ENCODE data around the gene SNAPIN. TPM values are rescaled to one million over a fixed set of nuclear protein-coding genes. Genes with fewer than 3 reads are reported as not detected.
"Not testable (repeated sequence)": the region's sequence is repeated elsewhere in the genome, so short reads cannot be mapped to it uniquely, and the experiment has no call there.

The SNAPIN gene
- total and polyA plus RNA-seq, 8 donors, result 7.5 to 27.3 (median 12.5) TPM

GRCh38 chr1:153661111-153661708 is 2.7 kb downstream of the SNAPIN start:
- FAIRE-seq (no peak), ATAC-seq (no peak), DNase-seq (no peak)
- intact Hi-C loops (cut with DNase I), result no loop called here
- Histone ChIP-seq H3K36me3 (peaks cover 10 to 53% (median 34%) of the 10 kb centered on the region in 3 donors), H3K27me3 (no peaks in the 10 kb centered on the region), H3K27ac (no peak overlapping the region), H3K4me1 (peaks cover 0 to 9% (median 6%) of the 10 kb centered on the region in 3 donors), H3K4me3 (no peak overlapping the region), H3K9me3 (no peaks in the 10 kb centered on the region)
- no peak for TF ChIP-seq CTCF (IDR thresholded peaks at IDR 0.05)
- WGBS, 2 donors, result 68 to 69% methylated on average over 9 of the region's 9 CpGs

GRCh38 chr1:153662269-153662668 is 3.8 kb downstream of the SNAPIN start:
- peaks cover 0 to 9% (median 6%) of the 10 kb centered on the region in 3 donors for H3K4me1 ChIP-seq
- H3K4me3 ChIP-seq, result no peak overlapping the region
- FAIRE-seq, result no peak
- TF ChIP-seq CTCF (IDR thresholded peaks at IDR 0.05), result no peak
- H3K27ac ChIP-seq, result no peak overlapping the region
- H3K27me3 ChIP-seq, result no peaks in the 10 kb centered on the region
- no peak for ATAC-seq
- WGBS, 2 donors, result 47 to 53% methylated on average over 2 of the region's 2 CpGs
- no peak for DNase-seq
- H3K36me3 ChIP-seq, result peaks cover 14 to 64% (median 43%) of the 10 kb centered on the region in 3 donors
- intact Hi-C loops (cut with DNase I), result no loop called here
- H3K9me3 ChIP-seq, result no peaks in the 10 kb centered on the region

GRCh38 chr1:153663211-153663610 is 4.7 kb downstream of the SNAPIN start:
- Histone ChIP-seq H3K9me3 (no peaks in the 10 kb centered on the region), H3K36me3 (peaks cover 15 to 70% (median 53%) of the 10 kb centered on the region in 3 donors), H3K4me1 (peaks cover 0 to 12% (median 6%) of the 10 kb centered on the region in 3 donors), H3K27ac (no peak overlapping the region), H3K27me3 (no peaks in the 10 kb centered on the region), H3K4me3 (no peak overlapping the region)
- DNase-seq, result no peak
- WGBS, 2 donors, result 84 to 86% methylated on average over 5 of the region's 5 CpGs
- ATAC-seq, result no peak
- TF ChIP-seq CTCF (IDR thresholded peaks at IDR 0.05), result no peak
- intact Hi-C loops (cut with DNase I), result no loop called here
- no peak for FAIRE-seq

GRCh38 chr1:153667439-153667838 is 8.9 kb downstream of the SNAPIN start:
- H3K4me1 ChIP-seq, result peaks cover 10 to 20% (median 19%) of the 10 kb centered on the region in 3 donors
- H3K36me3 ChIP-seq, result peaks cover 9 to 62% (median 49%) of the 10 kb centered on the region in 3 donors
- H3K27ac ChIP-seq, result no peak overlapping the region
- H3K9me3 ChIP-seq, result no peaks in the 10 kb centered on the region
- FAIRE-seq (no peak), ATAC-seq (no peak), DNase-seq (no peak)
- 84 to 89% methylated on average over 4 of the region's 4 CpGs for WGBS, 2 donors
- intact Hi-C loops (cut with DNase I), result no loop called here
- no peak for TF ChIP-seq CTCF (IDR thresholded peaks at IDR 0.05)
- no peak overlapping the region for H3K4me3 ChIP-seq
- H3K27me3 ChIP-seq, result no peaks in the 10 kb centered on the region

GRCh38 chr1:153668672-153669071 is 10.2 kb downstream of the SNAPIN start:
- H3K27ac ChIP-seq; H3K4me3 ChIP-seq; intact Hi-C loops (cut with DNase I); H3K9me3 ChIP-seq; ATAC-seq; FAIRE-seq; H3K27me3 ChIP-seq: not testable (repeated sequence)
- Histone ChIP-seq H3K36me3 (peaks cover 4 to 51% (median 42%) of the 10 kb centered on the region in 3 donors), H3K4me1 (peaks cover 10 to 20% (median 19%) of the 10 kb centered on the region in 3 donors)
- 95 to 96% methylated on average over 8 of the region's 8 CpGs for WGBS, 2 donors
- peak in 1 of 6 donors; percentile 11 for DNase-seq

Measured in pancreas (tissue), 10 donors.